C4-2B (cell line): ENCODE results near the gene RIMS4.

ENCODE experiments used
- CTCF ChIP-seq: fragments of 450-650 bp; conservative IDR thresholded peaks from 2 replicates; pipeline ENCODE4 v1.5.1; 2017; ENCODE audit warnings: mild to moderate bottlenecking
- ZFX ChIP-seq: fragments of 450-650 bp; IDR thresholded peaks from 2 replicates; pipeline ENCODE4 v1.6.1; 2017

- peak; percentile 33 for TF ChIP-seq CTCF
- no peak for TF ChIP-seq ZFX
Observed at GRCh38 chr20:44800391-44801046, 9.8 kb downstream of the RIMS4 start.
